GM19043 (cell line): ENCODE results near the gene SYTL2.

Experiments used
- ATAC-seq: cut with Tn5 transposase; IDR thresholded peaks from one replicate; pipeline ENCODE4 v1.9.1; 2021; ENCODE audit warnings: low read depth; ENCODE audit not compliant: unreplicated experiment

The SYTL2 gene

DNA sequence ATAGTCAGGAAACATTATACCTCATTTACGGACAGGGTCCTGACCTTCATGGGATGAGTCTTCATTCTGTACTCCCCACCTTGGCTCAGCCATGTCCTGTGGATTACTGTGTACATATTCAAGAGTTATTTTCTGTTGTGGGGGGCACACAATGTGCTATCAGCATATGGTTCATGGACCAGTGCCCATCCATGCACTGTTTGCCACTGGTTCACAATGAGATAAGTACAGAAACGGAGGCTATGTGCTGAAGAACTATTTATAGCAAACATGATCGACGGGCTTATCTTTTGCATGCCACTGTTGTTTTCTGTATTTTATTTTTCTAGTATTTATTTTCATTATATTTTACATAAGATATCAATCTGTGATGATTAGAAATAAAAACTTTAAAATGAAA lies 68.6 kb downstream of the SYTL2 start:
- no peak for ATAC-seq

DNA sequence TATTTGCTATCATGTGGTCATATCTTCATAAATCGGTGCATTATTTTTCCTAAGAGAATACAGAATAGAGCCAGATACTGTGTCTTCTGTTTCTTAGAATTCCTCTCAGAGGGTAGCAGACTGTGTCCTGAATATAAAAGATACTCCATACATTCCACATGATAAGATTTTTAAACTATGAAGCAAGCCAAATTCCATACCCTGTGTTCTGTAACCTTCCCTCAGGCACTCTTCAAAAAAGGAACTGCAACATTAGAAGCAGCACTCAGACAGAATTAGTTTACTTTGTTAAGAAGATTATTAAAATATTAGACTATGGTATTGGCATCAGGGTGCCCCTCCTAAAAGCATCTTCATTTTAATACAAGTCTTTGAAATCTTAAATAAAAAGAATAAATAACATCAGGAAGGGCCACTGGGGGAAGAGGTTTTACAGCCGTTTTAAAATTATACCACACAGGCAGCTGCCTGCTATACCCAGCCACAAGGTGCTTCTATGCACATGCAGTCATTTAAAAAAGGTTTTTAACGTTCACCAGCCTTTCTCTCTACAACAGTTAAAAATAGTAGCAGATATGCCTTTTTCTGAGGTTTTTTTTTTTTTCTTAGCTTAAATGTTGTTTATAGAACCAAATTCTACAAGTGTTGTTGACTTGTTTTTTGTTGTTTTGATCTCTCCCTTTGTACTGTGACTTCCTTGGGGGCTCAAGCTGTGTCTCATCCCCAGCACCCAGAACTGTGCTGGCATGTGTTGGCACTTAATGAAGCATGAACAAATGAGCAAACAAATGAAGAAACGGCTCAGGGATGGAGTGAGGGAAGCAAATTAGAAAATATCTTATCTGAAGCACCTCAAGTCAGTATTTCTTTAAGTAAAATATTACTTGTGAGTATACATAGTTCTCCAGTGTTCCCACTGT lies 70.2 kb downstream of the SYTL2 start:
- no peak for ATAC-seq

DNA sequence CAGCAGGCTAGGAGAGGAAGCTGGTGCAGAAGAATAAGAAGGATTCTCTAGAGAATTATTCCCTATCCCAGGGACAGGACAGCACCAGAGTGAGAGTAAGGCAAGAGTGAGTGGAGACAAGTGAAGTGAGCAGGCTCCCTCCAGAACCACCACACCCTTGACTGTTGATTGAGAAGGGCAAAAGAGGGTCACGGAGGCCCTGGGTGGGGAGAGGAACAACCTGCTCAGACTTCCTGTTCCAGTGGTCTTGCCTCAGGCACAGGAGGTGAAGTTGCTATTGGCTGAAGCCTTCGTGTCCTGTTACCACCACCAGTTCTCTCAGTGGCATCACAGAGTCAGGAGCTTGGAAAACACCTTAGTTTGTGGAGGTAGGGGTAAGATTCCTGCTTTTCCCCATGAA lies 73.2 kb downstream of the SYTL2 start:
- ATAC-seq: no peak

DNA sequence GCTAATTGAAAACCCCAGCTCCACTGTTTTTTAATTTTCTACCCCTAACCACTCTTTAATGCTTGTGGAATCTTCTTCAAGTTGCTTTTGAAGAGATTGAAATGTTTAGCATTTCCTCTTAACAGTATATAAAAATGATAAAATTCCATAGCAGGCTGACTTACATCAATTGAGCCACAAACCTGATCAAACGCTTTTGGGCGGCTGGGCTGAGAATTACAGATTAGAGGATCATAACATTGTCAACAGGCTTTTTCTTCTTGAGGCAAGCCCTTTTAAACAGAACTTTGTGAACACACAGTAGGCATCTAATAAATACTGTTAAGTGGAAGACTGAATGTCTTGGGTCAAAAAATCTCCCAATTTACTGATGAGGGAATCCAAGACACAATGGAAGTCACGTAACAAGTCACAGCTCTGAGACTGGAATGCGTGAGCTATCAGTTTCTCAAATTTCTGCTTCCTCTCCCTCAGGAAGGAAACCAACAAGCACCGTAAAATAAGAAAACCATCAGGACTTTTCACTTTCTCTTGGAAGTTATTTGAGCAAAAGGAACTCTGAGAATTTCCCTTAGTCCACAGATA lies 75.0 kb downstream of the SYTL2 start:
- no peak for ATAC-seq

DNA sequence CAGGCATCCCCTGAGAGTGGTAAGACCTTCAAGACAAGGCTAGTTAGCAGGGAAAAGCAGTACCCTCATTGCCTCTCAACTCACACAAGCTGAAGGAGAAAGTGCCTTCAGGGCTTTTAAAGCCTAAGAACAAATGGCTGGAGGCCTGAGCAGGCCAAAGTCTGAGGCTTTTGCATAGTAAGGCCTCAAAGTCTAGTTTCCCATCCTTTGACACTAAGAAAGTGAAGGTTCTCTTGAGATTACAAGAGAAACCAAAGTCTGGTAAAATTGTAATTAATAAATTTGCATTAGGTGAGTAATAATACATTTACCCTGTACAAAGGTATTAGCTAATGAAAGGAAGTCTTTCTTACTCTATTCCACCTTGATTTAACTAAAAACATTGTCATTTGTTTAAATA lies 78.0 kb downstream of the SYTL2 start:
- ATAC-seq: peak; percentile 59

DNA sequence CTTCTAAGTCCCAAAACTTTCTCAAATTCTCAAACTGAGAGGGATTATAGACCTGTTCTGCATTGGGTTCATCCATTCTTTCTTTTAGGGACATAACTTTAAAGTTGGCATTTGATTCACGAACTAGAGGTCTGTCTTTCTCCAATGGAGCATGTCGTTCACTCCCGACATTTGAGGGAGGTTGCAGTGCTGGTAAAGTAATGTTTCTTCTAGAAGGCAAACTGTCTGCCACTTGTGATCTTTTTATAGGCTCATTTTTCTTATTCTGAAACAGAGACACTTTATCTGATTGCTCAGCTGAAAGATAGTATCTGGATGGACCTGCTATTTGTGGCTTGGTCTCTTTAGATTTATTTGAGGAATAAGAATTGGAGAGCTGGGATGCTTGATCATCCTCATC lies 84.6 kb downstream of the SYTL2 start:
- ATAC-seq: no peak

DNA sequence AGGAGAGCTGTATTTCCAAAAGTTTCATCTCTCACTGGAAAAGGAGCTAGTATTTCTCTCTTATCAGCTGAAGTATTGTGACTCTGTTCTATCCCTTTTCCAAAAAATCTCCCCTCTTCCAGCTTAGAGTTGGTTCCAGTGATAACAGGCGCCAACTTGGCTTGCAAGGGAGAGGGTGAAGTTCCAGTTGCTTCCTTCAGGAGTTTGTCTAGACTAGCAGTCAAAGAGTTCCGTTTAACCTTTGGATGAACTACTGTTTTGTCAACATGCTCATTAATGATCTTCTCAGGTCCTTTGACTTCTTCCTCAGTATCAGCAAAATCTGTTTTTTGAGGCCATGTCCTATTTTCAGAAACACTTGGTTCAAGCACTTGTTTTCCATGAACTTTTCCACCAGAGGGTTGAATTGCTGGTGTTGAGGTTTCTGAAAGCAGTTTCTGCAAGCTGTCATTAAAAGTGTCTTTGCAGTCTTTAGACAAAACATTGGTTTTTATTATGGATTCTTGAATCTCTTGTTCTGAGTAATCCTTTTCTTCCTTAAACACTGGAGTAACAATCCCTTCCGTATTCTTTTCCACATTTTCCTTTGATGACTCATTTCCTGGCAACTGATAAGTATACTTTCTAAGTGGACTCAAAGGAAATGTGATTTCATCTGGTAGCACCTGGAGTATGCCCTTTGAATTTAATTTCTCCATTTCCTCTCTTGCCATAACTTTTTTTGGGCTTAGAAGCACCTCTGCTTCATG lies 85.3 kb downstream of the SYTL2 start:
- ATAC-seq: no peak

DNA sequence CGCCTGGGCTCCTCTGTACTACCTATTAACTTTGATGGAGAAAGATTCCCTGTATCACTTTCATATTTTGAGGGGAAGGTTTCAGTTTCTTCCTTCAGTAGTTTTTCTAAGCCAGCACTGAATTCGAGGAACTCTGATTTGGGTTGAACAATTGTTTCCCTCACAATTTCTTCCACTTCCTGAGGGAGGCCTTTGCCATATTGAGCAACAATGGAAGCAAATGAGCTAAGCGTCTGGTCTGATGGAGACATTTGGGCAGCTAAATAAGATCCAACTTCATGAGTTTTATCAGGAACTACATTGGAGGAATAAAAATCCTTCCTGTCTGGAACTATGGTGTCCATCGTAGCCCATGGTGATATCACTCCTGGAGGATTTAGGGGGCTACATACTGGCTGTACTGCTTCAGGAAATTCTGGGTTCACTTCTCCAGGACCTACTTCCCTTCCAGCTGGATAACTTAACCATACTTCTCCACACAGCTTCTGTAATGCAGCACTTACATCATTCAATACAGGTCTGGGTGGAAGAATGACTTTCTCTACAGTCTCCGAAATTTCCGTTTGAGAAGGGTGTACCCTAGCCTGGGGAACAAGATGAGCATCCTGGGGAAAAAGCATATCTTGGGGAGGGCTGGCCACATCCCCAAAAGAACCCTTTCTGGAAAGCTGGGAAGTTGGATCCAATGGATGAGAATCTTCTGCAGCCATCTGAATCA lies 86.0 kb downstream of the SYTL2 start:
- no peak for ATAC-seq

DNA sequence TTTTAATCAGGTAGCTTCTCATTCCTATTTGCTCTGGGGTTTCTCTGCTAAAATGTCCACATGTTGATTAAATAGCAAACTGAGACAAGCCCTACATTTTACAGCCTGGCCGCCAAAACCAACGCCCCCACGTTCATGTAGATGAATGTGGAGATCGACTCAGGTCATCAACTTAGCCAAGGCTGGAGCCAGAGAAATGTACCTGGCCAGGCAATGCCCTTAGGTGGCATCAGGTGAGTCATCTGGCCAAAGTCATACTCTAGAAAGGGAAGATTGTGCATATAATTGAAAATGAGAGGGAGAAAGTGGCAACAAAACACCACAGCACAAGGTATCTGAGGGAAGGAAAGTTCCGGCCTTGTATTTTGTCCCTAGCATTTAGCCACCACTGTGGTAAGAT lies 87.9 kb downstream of the SYTL2 start:
- no peak for ATAC-seq

DNA sequence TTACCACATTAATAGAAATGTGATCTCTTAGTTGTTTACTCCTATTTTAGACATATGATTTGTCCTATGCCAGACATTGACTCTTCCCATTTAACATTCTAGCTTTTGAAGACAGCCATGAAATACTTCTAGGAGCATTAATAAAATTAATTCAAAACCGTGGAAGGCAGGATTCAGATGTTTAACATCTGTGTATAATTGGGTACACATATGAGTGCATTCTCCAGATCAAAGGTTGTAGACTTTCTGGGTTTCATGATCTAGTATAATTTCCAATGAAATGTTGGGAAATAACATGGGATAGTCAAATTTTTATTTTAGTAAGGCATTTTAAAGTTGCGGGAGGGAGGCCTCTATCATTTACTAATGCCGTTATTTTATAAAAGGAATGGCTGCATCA lies 89.8 kb downstream of the SYTL2 start:
- no peak for ATAC-seq

DNA sequence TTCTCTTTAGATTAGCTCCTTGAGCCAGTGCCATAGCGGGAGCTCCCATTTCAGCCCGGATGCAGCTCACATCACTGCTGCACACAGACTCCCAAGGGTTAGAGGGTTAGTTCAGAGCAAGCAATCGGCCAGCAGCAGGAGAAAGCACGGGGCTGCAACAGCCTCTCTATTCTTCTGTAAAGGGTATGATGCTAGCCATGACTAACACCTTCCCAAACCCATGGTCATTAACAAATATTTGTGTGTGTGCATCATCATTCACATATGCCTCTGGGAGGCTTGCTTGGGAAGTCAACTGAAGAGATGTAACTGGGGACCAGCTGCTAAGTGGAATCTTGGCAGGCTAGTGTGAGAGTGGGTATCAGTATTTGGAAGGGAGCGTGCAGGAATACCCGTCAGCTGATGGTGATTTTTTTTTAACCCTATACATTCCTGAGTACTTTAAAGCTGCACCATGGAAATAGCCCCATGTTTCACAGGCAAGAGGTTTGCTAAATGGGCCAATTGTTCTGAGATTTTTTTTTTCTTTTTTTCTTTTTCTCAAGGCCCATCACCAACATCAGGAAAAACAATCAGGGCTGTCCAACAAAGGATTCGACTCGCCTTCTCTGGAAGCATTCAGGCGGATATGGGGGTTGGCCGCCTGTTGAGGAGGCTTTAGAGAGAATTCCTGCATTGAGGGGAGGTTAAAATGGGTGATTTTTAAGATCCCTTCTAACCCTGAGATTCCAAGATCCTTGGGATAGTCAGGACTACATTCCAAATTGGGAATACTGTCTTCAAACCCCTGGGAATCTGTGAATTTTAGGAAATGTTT lies 91.7 kb downstream of the SYTL2 start:
- ATAC-seq: no peak

DNA sequence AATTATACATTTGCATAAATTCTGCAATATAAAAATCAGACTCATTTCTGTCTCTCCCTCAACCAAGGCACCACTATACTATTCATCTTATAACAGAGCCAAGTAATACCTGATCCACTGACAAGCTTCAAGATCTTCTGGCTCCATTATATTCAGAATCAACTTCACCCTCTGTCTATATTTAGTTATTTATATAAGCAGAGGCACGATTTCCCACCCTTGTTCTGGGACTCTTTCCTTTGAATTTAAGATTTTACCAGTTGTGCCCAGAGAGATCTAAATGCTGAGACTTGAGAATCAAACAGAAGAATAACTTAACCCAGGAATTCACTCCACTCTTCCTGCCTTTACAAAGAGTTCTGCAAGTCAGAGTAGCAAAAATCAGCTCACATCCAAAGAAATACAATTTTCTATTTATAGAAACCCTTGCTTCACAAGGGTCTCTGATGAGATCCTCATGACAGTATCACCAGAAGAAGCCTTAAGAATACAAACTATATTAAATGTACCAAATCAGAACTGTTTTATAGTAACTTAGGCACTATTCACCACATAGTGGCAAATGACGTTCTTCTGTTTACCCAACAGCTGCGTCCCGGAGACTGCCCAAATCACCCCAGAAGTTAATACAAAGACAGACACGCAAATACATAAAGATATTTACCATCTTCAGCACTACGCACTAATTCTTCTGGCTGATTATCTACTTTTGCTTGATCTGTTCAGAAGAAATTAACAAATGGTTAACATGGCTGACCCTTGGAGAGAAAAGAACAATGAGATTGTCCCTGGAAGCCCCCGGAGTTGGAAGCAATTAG lies 92.6 kb downstream of the SYTL2 start:
- ATAC-seq: no peak

DNA sequence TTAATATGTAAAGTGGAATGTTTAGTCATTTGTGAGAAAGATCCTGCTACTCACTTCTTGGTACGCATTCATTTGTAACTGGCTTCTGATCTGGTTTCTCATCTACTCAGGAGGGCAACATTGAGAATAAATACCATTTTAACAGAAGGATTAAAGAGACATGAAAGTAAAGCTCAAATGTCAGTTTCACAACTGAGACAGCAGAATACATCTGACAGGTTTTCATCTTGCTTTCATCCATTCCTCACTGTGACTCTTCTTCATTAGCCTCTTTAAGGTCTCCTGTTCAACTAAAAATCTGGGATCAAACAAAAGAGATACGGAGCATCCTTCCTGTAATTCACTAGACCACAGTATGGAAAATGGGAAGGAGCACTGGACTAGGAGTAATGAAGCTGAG lies 93.5 kb downstream of the SYTL2 start:
- ATAC-seq: no peak

DNA sequence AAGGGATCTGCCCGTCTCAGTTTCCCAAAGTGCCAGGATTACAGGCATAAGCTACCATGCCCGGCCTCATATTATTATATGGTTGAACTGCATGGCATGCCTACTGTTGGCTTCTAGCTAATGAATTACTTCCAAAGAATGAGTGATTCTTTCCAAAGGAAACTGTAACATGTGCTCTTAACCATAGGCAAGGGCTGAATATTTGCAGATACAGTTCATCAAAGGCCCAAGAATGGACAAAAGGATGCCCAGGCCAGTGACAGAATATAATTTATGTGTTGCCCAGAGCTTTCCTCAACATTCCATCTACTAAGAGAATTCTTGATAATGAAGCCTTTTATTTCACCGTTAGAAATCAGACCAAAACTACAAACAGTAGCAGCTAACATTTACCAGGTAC lies 98.0 kb downstream of the SYTL2 start:
- no peak for ATAC-seq

DNA sequence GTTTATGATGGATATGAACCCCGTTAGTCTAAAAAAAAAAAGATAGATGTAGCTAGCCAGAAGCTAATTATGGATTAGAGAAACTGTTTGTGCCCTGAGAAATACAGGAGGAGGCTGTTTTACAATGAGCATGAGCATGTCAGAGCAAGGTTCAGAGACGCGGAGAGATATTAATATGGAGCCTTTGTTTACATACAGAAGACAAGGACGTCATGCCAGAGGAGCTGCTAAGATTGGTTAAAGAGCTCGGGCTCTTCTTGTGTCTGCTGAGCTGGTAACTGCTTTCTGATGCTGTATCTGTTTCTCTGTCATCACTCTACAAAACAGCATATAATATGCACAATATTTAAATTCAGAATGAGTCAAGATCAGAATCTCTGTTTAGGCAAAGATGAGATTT lies 100.0 kb downstream of the SYTL2 start:
- no peak for ATAC-seq

DNA sequence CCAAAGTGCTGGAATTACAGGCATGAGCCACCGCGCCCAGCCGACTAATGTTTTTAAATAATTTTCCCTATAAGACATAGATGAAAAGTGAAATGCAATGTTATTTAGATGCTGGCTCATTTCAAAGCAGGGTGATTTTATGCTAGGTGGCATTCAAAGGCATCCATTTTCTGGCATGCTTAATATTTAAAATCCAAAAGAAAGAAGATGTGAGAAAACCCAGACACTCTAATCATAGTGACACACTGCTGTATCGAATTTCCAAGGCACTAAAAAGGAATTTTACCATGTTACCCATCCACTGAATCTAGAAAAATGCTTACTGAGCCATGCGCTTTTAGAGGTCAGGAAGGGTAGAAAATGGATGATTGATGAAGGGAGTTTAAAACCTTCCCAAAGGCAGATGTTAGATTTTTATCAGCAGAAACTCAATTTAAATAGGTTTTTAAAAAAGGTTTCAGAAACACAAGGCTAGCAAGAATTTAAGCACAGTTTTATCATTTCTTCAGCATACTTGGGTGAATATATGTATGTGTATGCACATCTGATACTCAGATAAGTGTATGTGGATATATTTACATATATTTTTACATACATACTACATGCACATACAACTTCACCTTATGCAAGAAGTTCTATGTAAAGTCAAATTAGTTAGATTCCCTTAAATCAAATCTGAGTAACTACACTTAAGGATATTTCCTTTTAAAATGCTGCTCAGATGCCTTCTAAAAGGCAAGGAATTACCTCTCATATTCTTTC lies 100.8 kb downstream of the SYTL2 start:
- no peak for ATAC-seq

DNA sequence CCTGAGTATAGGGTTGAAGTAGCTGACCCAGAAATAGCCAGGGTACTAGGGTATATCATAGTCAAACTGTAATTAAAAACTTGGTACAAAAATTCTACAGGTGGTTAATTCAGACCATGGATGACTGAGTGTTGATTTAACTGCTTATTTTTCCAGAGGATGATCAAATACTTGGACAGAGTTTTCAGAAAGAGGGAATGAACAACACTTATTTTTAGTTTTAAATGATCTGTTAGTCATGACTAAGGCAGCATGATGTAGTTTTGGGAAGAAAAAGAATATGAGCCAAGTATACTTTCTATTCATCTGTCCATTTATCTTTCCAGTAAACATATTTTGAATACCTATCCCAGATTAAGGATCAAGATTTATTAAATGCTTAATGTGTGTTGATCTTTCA lies 105.1 kb downstream of the SYTL2 start:
- no peak for ATAC-seq

DNA sequence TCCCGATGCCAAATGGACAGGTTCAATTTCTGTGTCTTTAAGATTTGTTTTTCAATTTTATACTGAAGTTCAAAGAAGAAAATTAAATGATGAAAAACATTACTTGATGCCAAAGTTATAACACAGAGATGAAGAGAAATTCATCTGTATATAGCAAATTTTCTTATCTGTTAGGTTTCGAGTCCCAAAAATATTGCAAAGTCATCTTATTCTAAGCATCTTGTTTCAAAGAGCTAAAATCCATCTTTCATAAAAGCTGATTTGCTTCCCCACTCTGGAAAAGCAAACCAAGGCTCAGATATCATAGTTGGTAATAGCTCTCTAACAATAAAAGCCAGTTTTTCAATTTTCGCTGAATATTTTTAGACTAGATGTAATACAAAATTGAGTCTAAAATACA lies 106.0 kb downstream of the SYTL2 start:
- ATAC-seq: no peak
